SK-N-SH (cell line): ENCODE results near the gene MAP2K5. TPM values are rescaled to one million over a fixed set of nuclear protein-coding genes. Genes with fewer than 3 reads are reported as not detected.

Experiments
- CTCF ChIA-PET: fragments of 300-600, 350-600 bp; formaldehyde crosslinking; extraction: SDS; loops from one replicate; lab custom pipeline; 2021; lab: Yijun Ruan, JAX
- POLR2A ChIA-PET: fragments of 350-600 bp; sonication (Branson Sonifier 250); formaldehyde crosslinking; extraction: SDS; loops from one replicate; lab custom pipeline; 2020; ENCODE audit warnings: antibody characterized with exemption, inconsistent platforms; lab: Yijun Ruan, JAX
- DNase-seq: peaks from one replicate; pipeline ENCODE4 v3.0.0; 2012
- H2AFZ ChIP-seq: fragments of 200-600 bp; sonication (generic); 2 replicates; pipeline ENCODE4 v1.8.1; 2016; ENCODE audit warnings: antibody characterized with exemption, mild to moderate bottlenecking, low read depth
- H3F3A ChIP-seq: fragments of 200-600 bp; sonication (generic); replicated peaks from 2 replicates; pipeline ENCODE3; 2016; ENCODE audit warnings: antibody characterized with exemption, mild to moderate bottlenecking; ENCODE audit not compliant: insufficient read depth
- H3K27ac ChIP-seq, 2 experiments: fragments of 200-500 bp in 1 of 2; fragments of 200-600 bp in 1 of 2; sonication (Bioruptor generic) in 1 of 2; sonication (generic), shearing (Covaris generic) in 1 of 2; 2 replicates each; pipeline versions ENCODE4 v1.5.1 to v1.6.1; 2014 to 2016; ENCODE audit warnings: low read depth in 2 of 2, inconsistent platforms in 1 of 2, low read length in 1 of 2, mild to moderate bottlenecking in 1 of 2, mixed read lengths in 1 of 2
- H3K27me3 ChIP-seq: fragments of 200-600 bp; sonication (generic), shearing (Covaris generic); 2 replicates; pipeline ENCODE4 v1.6.1; 2016; ENCODE audit warnings: mixed run types; ENCODE audit not compliant: insufficient read depth
- H3K36me3 ChIP-seq, 2 experiments: fragments of 200-500 bp in 1 of 2; fragments of 200-600 bp in 1 of 2; sonication (Bioruptor generic) in 1 of 2; sonication (generic) in 1 of 2; replicated peaks in 1 of 2; 2 replicates each; pipeline versions ENCODE3 to v1.5.1; 2014 to 2016; ENCODE audit warnings: low read length in 1 of 2, mild to moderate bottlenecking in 1 of 2; ENCODE audit not compliant: insufficient read depth in 2 of 2, control insufficient read depth in 1 of 2
- H3K4me1 ChIP-seq, 2 experiments: fragments of 200-500 bp in 1 of 2; fragments of 200-600 bp in 1 of 2; sonication (Bioruptor generic) in 1 of 2; sonication (generic), shearing (Covaris generic) in 1 of 2; 2 replicates each; pipeline versions ENCODE4 v1.5.1 to v1.6.1; 2014 to 2016; ENCODE audit warnings: low read depth in 1 of 2, low read length in 1 of 2, mixed run types in 1 of 2; ENCODE audit not compliant: insufficient read depth in 2 of 2, control insufficient read depth in 1 of 2
- H3K4me2 ChIP-seq: fragments of 200-600 bp; sonication (generic), shearing (Covaris generic); 2 replicates; pipeline ENCODE4 v1.6.1; 2017; ENCODE audit warnings: mixed run types
- H3K4me3 ChIP-seq, 2 experiments: fragments of 200-500 bp in 1 of 2; fragments of 200-600 bp in 1 of 2; sonication (Bioruptor generic) in 1 of 2; sonication (generic), shearing (Covaris generic) in 1 of 2; 2 replicates each; pipeline versions ENCODE4 v1.5.1 to v1.8.1; 2014 to 2016; ENCODE audit warnings: low read depth in 2 of 2, inconsistent platforms in 1 of 2, low read length in 1 of 2, mild to moderate bottlenecking in 1 of 2, mixed read lengths in 1 of 2, moderate library complexity in 1 of 2
- H3K79me2 ChIP-seq: fragments of 200-600 bp; sonication (generic); 2 replicates; pipeline ENCODE4 v1.8.1; 2017; ENCODE audit warnings: mild to moderate bottlenecking; ENCODE audit not compliant: insufficient read depth
- H3K9ac ChIP-seq: fragments of 200-600 bp; sonication (generic); 2 replicates; pipeline ENCODE4 v1.6.1; 2017; ENCODE audit warnings: mixed run types
- H3K9me2 ChIP-seq: fragments of 200-600 bp; sonication (generic); 2 replicates; pipeline ENCODE4 v1.6.1; 2017; ENCODE audit warnings: mixed run types
- H3K9me3 ChIP-seq: fragments of 200-600 bp; sonication (generic); 2 replicates; pipeline ENCODE4 v1.6.1; 2017; ENCODE audit warnings: mixed run types, mild to moderate bottlenecking, moderate library complexity
- H4K20me1 ChIP-seq: fragments of 200-600 bp; sonication (generic); 2 replicates; pipeline ENCODE4 v1.6.1; 2017; ENCODE audit warnings: mild to moderate bottlenecking, mixed run types; ENCODE audit not compliant: insufficient read depth
- ELF1 ChIP-seq: IDR thresholded peaks from 2 replicates; pipeline ENCODE4 v1.4.0; 2012
- EP300 ChIP-seq, 2 experiments: IDR thresholded peaks; 2 replicates each; pipeline versions ENCODE4 v1.4.0 to v1.6.1; 2012; ENCODE audit warnings: borderline replicate concordance in 1 of 2, low read depth in 1 of 2, low read length in 1 of 2
- FOSL2 ChIP-seq: IDR thresholded peaks from 2 replicates; pipeline ENCODE4 v1.4.0; 2012; ENCODE audit warnings: low read depth, mild to moderate bottlenecking, moderate library complexity, borderline replicate concordance
- FOXJ3 ChIP-seq: sonication (generic); formaldehyde crosslinking; IDR thresholded peaks from 2 replicates; pipeline ENCODE4 v1.5.1; 2020; ENCODE audit warnings: mild to moderate bottlenecking, missing genetic modification reagents
- FOXM1 ChIP-seq: IDR thresholded peaks from 2 replicates; pipeline ENCODE4 v1.4.0; 2012; ENCODE audit warnings: low read depth, mild to moderate bottlenecking
- IRF3 ChIP-seq: fragments of 150-350 bp; IDR thresholded peaks from 2 replicates; pipeline ENCODE4 v1.6.1; 2016; ENCODE audit warnings: mild to moderate bottlenecking, low read depth, low read length
- NRF1 ChIP-seq: IDR thresholded peaks from 2 replicates; pipeline ENCODE4 v1.6.1; 2012; ENCODE audit warnings: low read depth, mild to moderate bottlenecking, low read length
- POLR2AphosphoS5 ChIP-seq: IDR thresholded peaks from 2 replicates; pipeline ENCODE4 v1.6.1; 2012; ENCODE audit warnings: low read depth, low read length
- RAD21 ChIP-seq: IDR thresholded peaks from 2 replicates; pipeline ENCODE4 v1.6.1; 2012; ENCODE audit warnings: mild to moderate bottlenecking, low read length
- RCOR1 ChIP-seq: fragments of 150-350 bp; IDR thresholded peaks from 2 replicates; pipeline ENCODE4 v1.6.1; 2017; ENCODE audit warnings: antibody characterized with exemption, low read length
- RFX5 ChIP-seq: IDR thresholded peaks from 2 replicates; pipeline ENCODE4 v1.6.1; 2012; ENCODE audit warnings: mild to moderate bottlenecking, improper control_type of control experiment, low read length
- RXRA ChIP-seq: IDR thresholded peaks from 2 replicates; pipeline ENCODE4 v1.4.0; 2012; ENCODE audit warnings: low read depth, mild to moderate bottlenecking, borderline replicate concordance
- TCF12 ChIP-seq: IDR thresholded peaks from 2 replicates; pipeline ENCODE4 v1.4.0; 2012
- USF2 ChIP-seq: fragments of 150-350 bp; IDR thresholded peaks from 2 replicates; pipeline ENCODE4 v1.6.1; 2017; ENCODE audit warnings: antibody characterized with exemption, low read length, low read depth, borderline replicate concordance
- YY1 ChIP-seq: IDR thresholded peaks from 2 replicates; pipeline ENCODE4 v1.4.0; 2012; ENCODE audit warnings: low read depth, mild to moderate bottlenecking
- WGBS: methylation state at CpG from one replicate; pipeline ENCODE4 v1.1.6; 2017; ENCODE audit warnings: low lambda C conversion rate; 5-methylcytosine and 5-hydroxymethylcytosine counted together
- polyA plus RNA-seq, 3 experiments: library from polyadenylated mRNA; depleted of rRNA; stranded (reverse); fragments of >200 nt; gene quantifications; 2 replicates each; pipeline ENCODE4 v1.2.3, GENCODE V29; 2012
- TF ChIP-seq, protein P1 (sequence below): IDR thresholded peaks from 2 replicates; pipeline ENCODE4; 2012
- TF ChIP-seq, protein P2 (sequence below): fragments of 200-600 bp; sonication (generic); IDR thresholded peaks from 2 replicates; pipeline ENCODE4 v1.6.1; 2017; ENCODE audit warnings: antibody characterized with exemption, mild to moderate bottlenecking, moderate library complexity
- TF ChIP-seq, protein P3 (sequence below): IDR thresholded peaks from 2 replicates; pipeline ENCODE4 v1.4.0; 2012; ENCODE audit warnings: low read depth, borderline replicate concordance

MAP2K5 gene
- polyA plus RNA-seq, 1 of the 3 experiments (the other 2 are of a cell fraction), result 6.2 TPM

GRCh38 chr15:67792250-67792942 lies 249.9 kb downstream of the MAP2K5 start (continued):
- TF ChIP-seq FOSL2 (peak; percentile 68), RAD21 (no peak)

- Histone ChIP-seq H3K27ac (no peak overlapping the region), H3K4me3 (no peak overlapping the region), H2AFZ (no peak overlapping the region), H3K9ac (no peak overlapping the region), H3K36me3 (peaks cover 0 to 15% of the 10 kb centered on the region in 2 experiments), H3K79me2 (no peaks in the 10 kb centered on the region), H3K9me2 (no peaks in the 10 kb centered on the region), H3K4me2 (no peak overlapping the region), H3K27me3 (no peaks in the 10 kb centered on the region), H3F3A (peaks cover 4% of the 10 kb centered on the region)
- POLR2A ChIA-PET, result no interaction called here
- 86% methylated on average over 4 of the region's 4 CpGs for WGBS
- CTCF ChIA-PET, result interaction anchor here (0.6 to 0.9 kb wide), 4 partner anchors 11 to 271 kb away, joined by 3 read pairs; no protein-coding TSS in a partner anchor
- no peak for DNase-seq
- TF ChIP-seq RFX5 (no peak), RCOR1 (no peak), FOXM1 (no peak), POLR2AphosphoS5 (no peak), USF2 (no peak), RXRA (no peak), NRF1 (no peak), YY1 (no peak), ELF1 (no peak), TCF12 (no peak), FOXJ3 (CRISPR knock-in tag) (no peak), IRF3 (no peak), RAD21 (no peak), EP300 (IDR thresholded peaks at IDR 0.05; ENCODE audit: borderline replicate concordance in 1 of 2, low read depth in 1 of 2, low read length in 1 of 2) (no peak)
- TF ChIP-seq, protein P1, sequence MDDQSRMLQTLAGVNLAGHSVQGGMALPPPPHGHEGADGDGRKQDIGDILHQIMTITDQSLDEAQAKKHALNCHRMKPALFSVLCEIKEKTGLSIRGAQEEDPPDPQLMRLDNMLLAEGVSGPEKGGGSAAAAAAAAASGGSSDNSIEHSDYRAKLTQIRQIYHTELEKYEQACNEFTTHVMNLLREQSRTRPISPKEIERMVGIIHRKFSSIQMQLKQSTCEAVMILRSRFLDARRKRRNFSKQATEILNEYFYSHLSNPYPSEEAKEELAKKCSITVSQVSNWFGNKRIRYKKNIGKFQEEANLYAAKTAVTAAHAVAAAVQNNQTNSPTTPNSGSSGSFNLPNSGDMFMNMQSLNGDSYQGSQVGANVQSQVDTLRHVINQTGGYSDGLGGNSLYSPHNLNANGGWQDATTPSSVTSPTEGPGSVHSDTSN, result no peak
- TF ChIP-seq, protein P2, sequence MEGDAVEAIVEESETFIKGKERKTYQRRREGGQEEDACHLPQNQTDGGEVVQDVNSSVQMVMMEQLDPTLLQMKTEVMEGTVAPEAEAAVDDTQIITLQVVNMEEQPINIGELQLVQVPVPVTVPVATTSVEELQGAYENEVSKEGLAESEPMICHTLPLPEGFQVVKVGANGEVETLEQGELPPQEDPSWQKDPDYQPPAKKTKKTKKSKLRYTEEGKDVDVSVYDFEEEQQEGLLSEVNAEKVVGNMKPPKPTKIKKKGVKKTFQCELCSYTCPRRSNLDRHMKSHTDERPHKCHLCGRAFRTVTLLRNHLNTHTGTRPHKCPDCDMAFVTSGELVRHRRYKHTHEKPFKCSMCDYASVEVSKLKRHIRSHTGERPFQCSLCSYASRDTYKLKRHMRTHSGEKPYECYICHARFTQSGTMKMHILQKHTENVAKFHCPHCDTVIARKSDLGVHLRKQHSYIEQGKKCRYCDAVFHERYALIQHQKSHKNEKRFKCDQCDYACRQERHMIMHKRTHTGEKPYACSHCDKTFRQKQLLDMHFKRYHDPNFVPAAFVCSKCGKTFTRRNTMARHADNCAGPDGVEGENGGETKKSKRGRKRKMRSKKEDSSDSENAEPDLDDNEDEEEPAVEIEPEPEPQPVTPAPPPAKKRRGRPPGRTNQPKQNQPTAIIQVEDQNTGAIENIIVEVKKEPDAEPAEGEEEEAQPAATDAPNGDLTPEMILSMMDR, result no peak
- TF ChIP-seq, protein P3, sequence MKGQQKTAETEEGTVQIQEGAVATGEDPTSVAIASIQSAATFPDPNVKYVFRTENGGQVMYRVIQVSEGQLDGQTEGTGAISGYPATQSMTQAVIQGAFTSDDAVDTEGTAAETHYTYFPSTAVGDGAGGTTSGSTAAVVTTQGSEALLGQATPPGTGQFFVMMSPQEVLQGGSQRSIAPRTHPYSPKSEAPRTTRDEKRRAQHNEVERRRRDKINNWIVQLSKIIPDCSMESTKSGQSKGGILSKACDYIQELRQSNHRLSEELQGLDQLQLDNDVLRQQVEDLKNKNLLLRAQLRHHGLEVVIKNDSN, result no peak
- TF ChIP-seq, all 33 proteins: peak for 0
- Histone ChIP-seq H3K4me1 (peaks cover 7 to 16% of the 10 kb centered on the region in 2 experiments), H3K9me3 (peaks cover 8% of the 10 kb centered on the region; the same call in 1 of the 2 replicates), H4K20me1 (no peaks in the 10 kb centered on the region)
These were observed 252.5 kb downstream of the MAP2K5 start for GRCh38 chr15:67794832-67795574.
